Dermis microvascular lymphatic vessel endothelial cell (primary cell): ENCODE measurements around the gene PHRF1. TPM values are rescaled to one million over a fixed set of nuclear protein-coding genes. Genes with fewer than 3 reads are reported as not detected.
"Not testable (repeated sequence)": the region's sequence is repeated elsewhere in the genome, so short reads cannot be mapped to it uniquely, and the experiment has no call there.

Experiments
- DNase-seq, 2 donors: peaks; one replicate each; pipeline versions ENCODE4 v3.0.0 to v3.0.0-alpha.2; 2010; ENCODE audit warnings: low read depth in 2 of 2
- total RNA-seq: library from RNA; depleted of rRNA; stranded (reverse); fragments of >200 nt; gene quantifications from 2 replicates; pipeline ENCODE4 v1.2.1, GENCODE V29; 2014

The PHRF1 gene
- total RNA-seq, 1 donor from 2014 or later, result 16.8 TPM

DNA sequence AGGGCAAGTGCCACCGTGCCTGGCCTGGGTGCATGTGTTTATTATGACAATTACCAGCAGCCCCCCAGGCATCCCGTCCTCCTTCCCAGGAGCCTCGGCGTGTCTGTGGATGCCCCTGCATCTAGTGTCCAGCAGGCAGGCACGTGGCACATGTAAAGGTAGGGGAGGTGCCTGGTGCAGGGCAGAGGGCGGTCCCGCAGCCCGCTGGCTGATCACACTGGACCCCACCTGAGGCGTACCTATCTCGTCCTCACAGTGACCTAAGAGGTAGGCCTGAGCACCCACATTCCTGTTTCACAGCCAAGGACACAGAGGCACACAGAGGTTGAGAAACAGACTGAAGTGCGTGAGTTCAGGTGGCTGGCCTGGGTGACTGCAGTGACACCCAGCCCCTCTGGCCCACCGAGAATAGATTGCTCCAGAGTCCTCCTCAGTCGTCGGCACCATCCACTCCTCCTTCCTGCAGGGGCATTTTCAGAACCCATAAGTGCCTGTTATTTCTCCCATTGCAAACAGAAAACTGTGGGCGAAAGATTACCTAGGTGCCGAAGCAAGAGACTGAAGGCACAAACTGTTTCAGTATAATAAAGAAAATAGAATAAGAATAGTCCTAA lies 3.0 kb upstream of the PHRF1 start:
- DNase-seq, result no peak

DNA sequence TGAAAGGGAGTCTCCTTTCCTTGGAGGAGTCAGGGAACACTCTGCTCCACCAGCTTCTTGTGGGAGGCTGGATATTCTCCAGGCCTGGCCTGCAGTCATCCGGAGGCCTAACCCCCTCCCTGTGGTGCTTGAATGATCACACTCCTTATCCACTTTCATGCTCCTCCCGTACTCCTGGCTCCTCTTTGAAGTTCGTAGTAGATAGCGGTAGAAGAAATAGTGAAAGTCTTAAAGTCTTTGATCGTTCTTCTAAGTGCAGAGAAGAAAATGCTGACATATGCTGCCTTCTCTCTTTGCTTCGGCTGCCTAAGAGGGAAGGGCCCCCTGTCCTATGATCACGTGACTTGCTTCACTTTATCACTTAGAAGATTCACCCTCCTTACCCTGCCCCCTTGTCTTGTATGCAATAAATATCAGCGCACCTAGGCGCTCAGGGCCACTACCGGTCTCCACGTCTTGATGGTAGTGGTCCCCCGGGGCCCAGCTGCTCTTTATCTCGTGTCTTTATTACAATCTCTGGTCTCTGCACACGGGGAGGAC lies 2.2 kb upstream of the PHRF1 start:
- DNase-seq, result not testable (repeated sequence)

DNA sequence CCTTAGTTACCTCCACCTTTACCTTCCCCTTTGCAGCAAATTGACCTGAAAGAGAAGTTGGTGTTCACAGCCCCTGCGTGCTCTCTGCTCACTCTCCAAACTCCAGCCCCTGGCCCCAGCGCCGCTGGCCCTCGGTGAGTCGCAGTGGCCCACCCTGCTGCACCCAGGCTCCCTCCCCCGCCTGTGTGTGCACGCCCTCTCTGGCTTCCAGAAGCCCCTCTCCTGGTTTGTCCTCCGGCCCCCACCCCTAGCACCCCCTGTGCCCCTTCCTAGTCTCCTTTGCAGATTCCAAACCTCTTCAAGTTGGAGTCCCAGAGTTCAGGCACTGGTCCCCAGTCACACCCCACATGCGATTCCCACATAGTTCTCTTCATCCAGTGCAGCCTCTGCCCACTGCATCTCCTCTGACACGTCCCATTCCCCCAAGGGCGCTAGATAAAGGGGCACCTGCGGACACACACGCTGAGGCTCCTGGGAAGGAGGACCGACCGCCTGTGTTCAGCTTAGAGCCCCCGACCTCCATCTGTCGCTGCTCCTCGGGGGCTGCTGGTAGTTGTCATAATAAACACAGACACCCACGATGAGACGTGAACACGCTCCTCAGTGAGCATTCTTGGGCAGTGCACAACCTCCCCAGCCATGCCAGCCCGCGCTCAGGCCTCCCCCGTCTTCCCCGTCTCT lies 1.5 kb upstream of the PHRF1 start:
- no peak for DNase-seq

DNA sequence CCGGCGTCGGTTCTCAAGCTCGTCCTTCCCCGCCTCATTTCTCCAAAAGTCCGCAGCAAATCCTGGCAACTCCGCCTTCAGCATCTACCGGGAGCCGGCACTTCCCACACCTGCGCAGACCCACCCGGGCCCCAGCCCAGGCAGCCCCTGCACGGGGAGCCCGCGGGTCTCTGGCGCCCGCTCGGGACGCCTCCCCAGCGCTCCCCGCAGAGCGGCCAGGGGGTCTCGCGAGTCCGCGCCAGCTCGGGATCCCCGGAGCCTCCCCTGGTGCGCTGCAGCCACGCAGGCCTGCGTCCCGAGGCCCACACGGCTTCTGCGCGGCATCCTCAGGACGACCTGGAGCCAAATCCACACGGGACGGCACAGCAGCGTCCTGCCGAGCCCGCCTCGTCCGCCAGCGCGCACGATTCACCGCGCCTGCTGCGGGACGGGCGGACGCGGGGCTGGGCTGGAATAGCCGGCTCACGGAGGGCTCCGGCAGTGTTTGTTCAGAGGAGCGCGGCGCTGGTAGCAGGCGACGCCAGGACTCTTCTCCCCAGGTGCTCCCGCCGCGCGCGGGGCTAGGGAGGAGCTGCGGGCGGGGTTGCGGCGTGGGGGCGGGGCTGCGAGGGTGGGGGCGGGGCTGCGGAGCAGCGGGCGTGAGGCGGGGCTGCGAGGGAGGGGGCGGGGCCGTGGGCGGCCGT lies 816 bp upstream of the PHRF1 start:
- no peak for DNase-seq

DNA sequence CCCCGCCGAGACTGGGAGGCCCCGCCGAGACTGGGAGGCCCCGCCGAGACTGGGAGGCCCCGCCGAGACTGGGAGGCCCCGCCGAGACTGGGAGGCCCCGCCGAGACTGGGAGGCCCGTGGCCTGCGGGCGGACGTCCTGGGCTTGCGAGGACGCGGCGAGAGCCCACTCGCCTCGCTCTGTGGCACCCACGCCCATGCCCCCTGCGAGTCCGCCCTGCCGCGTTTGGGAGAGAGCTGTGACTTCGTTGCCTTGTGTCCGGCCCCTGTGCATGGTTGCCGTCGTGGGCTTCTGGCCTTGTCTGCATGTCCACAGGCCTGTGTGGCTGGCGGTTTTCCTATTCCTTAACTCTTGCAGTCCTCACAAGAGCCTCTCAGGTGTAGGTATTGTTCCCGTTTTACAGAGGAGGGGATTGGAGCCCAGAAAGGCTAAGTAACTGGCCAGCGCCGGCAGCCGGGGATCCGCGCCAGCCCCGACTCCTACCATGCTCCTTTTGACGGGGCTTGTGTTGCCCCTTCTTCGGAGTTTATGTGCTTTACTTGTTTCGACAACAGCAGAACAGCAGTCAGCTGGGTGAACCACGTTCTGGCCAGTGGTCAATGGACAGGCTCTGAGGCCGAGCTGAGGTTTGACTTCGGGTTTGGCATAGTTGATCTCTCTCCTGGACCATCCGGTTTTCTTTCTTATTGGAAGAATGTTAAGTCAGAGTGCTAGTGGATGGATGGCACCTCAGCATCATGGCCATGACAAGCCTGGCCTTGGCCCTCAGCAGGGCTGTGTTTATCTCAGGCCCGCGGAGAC lies 741 bp downstream of the PHRF1 start:
- DNase-seq, result peak in 1 of 2 donors; percentile 18

DNA sequence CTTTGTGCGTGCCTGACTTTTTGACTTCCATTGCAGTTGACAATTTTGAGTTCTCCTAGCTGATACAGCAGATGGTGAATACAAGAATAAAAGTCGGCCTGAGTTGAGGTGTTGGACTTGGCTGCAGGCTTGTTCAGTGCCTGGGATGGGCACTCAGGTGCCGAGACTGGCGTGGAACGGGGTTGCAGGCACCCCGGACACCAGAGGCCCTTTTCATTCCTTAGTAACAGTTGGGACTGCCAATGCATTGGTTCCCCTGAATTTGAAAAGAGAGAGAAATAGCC lies 1.3 kb downstream of the PHRF1 start:
- no peak for DNase-seq

DNA sequence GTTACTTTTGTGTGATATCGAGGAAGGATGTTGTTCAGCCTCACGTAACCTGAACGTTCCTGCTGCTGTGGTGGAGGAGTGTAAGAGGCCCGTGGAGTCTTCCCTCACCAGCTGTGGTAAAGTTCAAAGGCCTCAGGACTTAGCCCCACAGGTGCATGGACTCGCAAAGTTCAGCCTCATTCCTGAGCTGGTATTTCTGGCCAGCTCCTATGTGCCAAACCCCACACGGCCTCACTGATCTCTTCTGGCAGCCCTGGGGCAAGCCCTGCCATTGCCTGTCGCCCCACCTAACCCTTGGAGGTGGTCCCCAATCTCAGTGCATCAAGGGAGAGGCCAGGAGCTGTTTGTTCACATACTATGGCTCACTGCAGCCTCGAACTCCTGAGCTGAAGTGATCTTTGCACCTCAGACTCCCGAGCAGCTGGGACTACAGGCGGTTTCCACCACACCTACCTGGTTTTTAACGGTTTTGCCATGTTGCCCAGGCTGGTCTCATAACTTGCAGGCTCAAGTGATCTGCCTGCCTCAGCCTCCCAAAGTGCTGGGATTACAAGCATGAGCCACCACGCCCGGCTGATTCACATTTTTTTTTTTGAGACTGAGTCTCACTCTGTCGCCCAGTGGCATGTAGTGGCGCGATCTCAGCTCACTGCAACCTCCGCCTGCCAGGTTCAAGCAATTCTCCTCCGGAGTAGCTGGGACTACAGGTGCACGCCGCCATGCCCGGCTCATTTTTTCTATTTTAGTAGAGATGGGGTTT lies 2.2 kb downstream of the PHRF1 start:
- no peak for DNase-seq

DNA sequence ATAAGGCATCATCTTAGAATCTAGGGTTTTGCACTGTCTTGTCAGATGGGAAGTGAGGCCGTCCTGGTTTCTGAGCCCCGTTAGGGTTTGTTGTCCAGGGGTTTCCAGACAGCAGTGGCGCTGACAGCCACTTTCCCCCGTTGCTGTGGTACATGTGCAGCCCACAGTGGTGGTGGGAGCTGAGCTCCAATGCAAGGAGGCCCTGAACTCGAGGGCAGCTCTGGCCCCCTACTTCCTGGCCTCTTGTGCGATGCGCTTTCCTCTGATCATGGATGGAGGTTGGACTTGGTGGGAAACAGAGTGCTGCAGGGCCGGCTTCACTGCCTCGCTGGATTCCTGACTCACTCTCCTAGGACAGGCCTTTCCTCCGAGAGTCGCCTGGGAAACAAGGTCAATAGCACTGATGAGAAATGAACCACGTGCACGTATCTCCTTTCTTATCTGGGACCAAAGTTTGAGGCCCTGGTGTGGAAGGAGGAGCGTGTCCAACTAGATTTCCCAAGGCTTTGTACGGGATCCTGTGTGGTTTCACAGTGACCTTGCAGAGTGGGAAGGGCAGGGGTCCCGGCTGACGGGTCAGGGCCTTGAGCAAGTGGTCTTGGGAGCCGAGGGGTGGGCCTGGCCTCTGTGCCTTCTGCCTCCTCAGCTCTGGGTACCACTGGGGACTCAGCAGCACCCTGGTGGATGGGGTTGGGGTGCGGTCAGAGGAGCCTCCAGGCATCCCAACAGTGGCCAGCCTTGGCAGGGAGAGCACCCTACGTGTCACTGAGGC lies 3.7 kb downstream of the PHRF1 start:
- no peak for DNase-seq

DNA sequence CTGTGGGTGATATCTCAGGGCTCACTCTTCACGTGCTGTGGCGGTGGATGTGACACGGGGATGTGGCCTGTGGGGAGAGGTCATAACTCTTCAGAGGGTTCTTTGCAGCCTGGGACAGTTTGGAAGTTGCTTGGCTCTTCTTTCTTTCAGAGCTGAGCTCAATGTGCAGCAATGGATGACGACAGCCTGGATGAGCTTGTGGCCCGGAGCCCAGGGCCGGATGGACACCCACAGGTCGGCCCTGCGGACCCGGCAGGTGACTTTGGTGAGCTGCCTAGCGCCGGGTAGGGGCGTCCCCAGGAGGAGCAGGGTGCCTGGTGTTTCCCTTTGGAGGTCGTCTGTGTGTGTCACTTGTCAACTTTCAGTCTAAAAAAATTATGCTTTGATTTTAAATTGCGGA lies 5.1 kb downstream of the PHRF1 start:
- DNase-seq, result no peak

DNA sequence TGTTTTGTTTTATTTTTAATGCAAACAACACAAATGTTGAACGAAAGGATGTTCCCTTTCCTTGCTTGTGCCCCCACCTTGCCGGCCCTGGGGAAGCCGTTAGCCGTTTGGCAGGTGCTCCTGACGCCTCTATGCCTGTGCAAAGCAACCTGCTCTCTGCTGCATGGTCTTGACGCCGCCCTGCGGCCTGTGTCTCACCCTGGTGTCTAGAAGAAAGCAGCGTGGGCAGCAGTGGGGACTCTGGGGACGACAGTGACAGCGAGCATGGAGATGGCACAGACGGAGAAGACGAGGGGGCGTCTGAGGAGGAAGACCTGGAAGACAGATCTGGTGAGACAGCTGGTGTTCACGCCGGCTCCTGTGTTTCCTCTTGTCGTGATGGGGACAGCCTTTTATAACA lies 5.5 kb downstream of the PHRF1 start:
- no peak for DNase-seq

DNA sequence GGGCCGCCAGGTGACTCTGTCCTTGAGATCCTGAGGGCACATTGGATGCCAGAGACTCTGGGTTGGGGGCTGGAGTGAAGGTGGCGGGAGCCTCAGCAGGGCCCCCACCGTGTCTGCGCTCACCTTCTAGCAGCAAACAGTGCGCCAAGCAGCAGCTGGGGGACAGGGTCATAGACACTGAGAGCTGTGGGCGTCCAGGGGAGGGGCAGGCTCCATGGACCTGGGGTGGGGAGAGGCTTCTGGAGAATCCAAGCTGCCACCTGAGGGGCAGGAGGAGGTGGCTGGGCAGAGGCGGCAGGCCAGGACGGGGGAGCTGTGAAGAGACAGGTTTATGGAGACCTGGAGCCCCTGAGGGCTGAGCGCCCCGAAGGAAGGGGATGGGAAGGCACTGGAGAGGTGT lies 8.0 kb downstream of the PHRF1 start:
- no peak for DNase-seq

DNA sequence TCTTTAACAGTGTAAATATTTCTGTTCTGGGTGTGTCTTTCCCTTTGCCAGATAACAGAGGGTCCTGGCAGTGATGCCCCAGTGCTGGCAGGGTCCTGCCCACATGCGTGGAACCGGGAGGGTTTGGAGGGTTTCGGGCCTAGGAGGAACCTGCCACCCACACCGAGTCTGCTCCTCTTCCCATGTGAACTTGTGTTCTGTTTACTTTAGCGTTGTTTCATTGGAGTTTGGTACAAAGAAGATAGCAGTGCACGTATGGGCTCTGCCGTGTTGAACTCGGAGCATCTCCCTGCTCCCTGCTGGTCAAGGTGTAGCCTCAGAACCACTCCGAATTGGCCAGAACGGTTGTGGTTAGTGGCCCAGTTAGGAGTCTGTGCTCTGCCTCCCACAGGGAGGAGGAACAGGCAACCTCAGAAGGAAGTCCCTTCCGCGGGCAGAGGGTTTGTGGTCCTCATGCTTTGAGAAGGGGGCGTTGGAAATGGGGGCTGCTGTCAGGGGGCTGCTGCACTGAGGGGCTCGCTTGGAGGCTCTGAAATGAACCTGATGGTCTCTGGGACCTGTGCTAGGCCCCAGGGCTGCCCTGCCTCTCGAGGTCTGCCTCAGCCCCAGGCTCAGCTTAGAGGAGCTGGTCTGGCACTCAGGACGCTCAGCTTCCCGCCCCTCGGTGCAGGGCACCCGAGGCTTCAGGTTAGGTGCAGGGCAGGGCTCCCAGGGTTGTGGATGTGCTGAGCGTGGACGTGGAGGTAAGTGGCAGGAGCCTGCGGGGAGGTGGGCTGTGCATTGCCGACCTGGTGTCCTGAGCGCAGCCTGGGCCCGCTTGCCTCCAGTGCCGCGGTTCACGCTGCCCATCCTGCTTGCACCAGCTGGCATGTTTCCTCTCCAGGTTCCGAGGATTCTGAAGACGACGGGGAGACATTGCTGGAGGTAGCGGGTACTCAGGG lies 10.4 kb downstream of the PHRF1 start:
- DNase-seq, result no peak

DNA sequence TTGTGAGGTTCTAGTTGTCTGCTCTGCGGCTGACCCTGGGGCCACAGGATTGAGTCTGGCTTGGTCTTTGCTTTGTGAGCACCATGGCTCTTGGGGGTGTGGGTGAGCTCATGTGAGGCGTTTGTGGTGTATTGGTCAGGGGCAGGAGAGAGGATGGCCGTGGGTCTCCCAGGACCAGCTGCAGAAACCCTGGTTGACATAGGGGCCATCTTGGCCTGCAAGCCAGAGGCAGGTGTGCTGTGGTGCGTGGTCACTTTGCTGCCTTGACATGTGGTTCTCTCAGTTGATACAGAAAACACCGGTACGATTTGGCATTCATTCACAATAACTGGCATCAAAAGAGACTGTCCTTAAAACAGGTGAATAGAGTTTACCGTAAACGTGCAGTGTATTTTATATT lies 11.3 kb downstream of the PHRF1 start:
- DNase-seq, result no peak

DNA sequence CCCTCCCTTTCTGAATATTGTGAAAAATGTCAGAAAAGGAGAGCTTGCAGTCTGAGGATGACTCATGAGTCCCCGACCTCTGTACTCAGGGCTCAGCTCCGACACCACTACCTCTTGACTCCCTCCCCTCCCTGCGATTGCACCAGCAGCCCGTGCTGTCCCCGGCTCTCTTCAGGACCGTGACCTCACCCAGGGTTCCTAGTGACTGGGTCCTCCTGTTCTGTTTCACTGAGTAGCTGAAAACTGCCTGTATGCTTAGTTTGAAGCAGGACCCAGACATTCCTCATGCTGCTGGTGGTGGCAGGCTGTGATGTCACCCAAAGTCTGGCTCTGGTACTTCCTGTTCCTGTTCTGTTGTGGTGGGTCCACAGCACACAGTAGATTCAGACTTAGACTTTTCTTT lies 11.7 kb downstream of the PHRF1 start:
- peak in 1 of 2 donors; percentile 50 for DNase-seq

DNA sequence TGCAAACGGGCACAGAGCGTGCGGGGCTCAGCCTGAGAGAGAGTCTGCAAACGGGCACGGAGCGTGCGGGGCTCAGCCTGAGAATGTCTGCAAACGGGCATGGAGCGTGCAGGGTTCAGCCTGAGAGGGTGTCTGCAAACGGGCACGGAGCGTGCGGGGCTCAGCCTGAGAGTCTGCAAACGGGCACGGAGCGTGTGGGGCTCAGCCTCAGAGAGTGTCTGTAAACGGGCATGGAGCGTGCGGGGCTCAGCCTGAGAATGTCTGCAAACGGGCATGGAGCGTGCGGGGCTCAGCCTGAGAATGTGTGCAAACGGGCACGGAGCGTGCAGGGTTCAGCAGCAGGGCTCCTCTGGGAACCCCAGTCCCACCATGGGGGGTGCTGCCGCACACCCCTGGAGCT lies 13.5 kb downstream of the PHRF1 start:
- DNase-seq, result no peak

DNA sequence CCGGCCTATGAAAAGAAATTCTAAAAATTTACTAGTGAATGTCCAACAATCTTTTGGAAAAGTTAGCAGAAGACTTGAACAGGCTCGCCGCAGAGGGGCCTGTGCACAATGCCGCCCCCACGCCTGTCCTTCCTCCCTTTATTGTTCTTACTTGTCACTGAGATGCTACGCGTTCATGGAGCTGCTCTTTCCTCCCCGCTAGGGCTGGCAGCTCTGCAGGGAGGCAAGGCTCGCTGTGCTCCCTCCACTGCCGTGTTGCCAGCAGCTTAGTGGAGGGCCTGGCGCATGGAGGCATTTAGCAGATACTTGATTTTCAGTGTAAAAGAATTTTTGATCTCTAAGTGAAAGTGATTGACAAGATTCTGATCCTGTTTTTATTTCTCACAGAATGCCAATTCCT lies 14.7 kb downstream of the PHRF1 start:
- DNase-seq, result no peak

DNA sequence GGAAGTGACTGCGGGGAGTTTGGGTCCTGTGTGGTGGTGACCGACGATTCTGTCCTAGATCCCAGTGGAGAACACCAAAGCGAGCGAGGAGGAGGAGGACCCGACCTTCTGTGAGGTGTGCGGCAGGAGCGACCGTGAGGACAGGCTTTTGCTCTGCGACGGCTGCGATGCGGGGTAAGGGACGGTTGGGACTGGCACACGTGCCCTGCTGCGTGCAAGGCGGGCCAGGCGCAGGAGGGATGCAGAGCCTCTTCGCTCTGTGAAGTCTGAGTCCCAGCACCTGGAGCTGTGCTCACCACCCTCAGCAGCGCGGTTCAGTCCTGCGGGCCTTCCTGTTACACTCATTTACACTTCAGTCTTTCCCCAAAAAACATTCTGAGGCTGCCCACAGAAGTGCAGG lies 16.2 kb downstream of the PHRF1 start:
- DNase-seq, result no peak

DNA sequence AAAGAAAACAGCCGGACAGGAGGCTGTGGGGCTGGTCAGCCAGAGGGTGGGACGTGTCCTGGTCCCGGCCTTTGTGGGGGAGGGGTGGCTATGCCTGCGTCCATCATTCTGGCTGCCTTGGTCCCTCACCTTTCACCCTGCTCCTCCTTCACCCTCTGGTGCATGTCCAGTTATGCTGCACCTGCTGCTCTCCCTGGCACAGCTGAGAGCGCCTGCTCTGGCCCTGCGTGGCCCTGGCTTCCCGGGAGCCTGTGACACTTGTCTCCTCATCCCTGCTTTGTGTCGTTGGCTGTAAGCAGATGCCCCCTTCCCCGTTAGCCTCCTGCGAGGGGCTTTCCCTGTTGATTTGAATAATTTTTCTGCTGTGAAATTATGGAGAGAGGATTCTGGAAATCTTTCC lies 16.6 kb downstream of the PHRF1 start:
- no peak for DNase-seq

DNA sequence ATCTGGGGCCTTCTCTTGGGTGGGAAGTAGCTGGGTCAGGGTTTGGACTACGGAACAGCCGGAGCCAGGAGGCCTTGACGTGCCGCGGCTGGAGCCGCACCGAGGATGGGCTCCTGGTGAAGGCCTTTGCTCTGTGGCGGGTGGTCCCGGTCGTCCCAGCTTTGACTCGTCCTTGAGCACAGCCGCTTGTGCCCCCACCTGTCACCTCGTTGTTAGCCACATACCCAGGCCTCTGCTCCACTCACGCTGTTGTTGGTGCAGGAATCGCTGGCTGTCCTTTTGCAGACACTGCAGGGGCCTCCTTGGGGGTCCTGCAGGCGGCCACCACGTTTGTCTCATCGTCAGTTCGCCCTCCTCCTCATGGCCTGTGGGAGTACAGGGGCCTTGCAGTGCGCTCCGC lies 17.1 kb downstream of the PHRF1 start:
- DNase-seq, result no peak

DNA sequence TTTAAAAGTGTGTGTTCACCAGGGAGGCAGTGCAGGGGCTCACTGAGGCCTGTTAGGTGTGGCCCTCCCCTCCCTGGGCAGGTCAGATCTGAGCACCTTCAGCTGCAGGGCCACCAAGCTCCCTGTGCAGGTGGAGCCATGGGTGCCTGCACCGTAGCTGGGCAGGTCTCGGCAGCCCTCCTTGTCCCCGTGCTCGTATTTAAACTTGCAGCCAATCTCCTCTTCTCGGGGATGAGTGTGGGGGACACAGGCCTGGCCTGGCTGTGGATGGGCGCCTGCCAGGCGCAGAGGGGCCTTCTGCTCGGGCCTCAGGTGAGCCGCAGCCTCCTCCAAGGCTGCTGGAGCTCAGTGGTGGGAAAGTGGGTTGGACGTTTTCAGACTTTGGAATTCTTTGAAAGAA lies 19.1 kb downstream of the PHRF1 start:
- no peak for DNase-seq
